ENCODE measurements around the gene NHLH1. TPM values are rescaled to one million over a fixed set of nuclear protein-coding genes. Genes with fewer than 3 reads are reported as not detected.

The NHLH1 gene
- total RNA-seq, 1 donor from 2014 or later = not detected

DNA sequence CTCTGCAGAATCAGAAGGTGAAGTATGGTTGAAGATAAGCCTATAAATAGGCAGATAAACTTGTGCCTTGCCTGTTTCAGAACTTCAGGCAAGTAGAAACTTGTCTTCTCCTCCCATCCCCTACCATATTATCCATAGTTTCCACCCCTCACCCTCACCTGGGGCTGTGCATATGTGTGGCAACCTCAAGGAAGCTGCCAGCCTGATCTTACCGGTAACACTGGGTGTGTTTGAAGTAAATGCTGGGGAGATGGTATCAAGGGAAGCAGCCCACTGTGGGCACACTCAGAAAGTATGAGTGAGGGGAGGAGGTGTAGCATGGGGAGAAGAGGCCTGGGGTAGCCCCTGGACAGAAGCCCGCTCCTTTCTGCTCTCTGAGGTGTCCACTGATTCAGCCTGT is 48.0 kb downstream of the NHLH1 start:
- intact Hi-C loops (cut with DNase I) = no loop called here

DNA sequence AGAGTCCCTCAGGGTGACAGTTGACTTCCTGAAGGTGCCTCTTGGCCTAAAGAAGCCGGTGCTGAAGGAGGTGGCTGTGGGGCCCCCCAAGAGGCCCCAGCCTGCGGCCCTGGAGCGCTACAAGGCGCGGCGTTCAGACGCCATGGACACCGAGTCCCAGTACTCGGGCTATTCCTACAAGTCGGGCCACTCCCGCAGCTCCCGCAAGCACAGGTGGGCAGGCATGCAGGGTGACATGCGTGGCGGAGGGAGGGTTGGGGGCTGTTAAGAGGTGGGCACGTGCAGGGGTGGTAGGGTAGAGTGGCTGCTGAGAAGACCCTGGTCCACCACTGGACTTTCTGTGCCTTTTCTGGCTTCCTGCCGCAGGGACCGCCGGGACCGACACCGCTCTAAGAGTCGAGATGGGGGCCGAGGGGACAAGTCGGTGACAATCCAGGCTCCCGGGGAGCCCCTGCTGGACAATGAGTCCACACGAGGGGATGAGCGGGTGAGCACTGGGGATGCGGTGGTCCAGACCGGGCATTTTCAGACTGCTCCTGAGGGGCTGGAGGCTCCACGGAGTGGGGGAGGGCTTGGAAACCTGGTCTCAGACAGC is 48.9 kb downstream of the NHLH1 start:
- Histone ChIP-seq H3K4me3 (no peak overlapping the region), H3K36me3 (peaks cover 0 to 16% of the 10 kb centered on the region in 2 donors), H3K9me3 (no peaks in the 10 kb centered on the region), H3K4me1 (peaks cover 9% of the 10 kb centered on the region), H3K27ac (no peak overlapping the region), H3K27me3 (no peaks in the 10 kb centered on the region)
- intact Hi-C loops (cut with DNase I) = no loop called here
- TF ChIP-seq, protein P1, sequence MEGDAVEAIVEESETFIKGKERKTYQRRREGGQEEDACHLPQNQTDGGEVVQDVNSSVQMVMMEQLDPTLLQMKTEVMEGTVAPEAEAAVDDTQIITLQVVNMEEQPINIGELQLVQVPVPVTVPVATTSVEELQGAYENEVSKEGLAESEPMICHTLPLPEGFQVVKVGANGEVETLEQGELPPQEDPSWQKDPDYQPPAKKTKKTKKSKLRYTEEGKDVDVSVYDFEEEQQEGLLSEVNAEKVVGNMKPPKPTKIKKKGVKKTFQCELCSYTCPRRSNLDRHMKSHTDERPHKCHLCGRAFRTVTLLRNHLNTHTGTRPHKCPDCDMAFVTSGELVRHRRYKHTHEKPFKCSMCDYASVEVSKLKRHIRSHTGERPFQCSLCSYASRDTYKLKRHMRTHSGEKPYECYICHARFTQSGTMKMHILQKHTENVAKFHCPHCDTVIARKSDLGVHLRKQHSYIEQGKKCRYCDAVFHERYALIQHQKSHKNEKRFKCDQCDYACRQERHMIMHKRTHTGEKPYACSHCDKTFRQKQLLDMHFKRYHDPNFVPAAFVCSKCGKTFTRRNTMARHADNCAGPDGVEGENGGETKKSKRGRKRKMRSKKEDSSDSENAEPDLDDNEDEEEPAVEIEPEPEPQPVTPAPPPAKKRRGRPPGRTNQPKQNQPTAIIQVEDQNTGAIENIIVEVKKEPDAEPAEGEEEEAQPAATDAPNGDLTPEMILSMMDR (IDR thresholded peaks at IDR 0.05) = no peak
- TF ChIP-seq POLR2A (IDR thresholded peaks at IDR 0.05) (no peak), POLR2AphosphoS5 (IDR thresholded peaks at IDR 0.05; ENCODE audit: insufficient read depth in 1 of 2, low read depth in 1 of 2) (no peak)
- no peak for DNase-seq (ENCODE audit: extremely low spot score in 2 of 2)

More for the DNA sequence above, 48.0 kb downstream of the NHLH1 start:
- Histone ChIP-seq H3K27ac (no peak overlapping the region), H3K27me3 (no peaks in the 10 kb centered on the region), H3K36me3 (peaks cover 0 to 8% of the 10 kb centered on the region in 2 donors), H3K9me3 (no peaks in the 10 kb centered on the region), H3K4me3 (no peak overlapping the region), H3K4me1 (peaks cover 18% of the 10 kb centered on the region)
- DNase-seq (ENCODE audit: extremely low spot score in 2 of 2) = no peak
- TF ChIP-seq POLR2AphosphoS5 (IDR thresholded peaks at IDR 0.05; ENCODE audit: insufficient read depth in 1 of 2, low read depth in 1 of 2) (peak in 1 of 2 donors; percentile 68), POLR2A (IDR thresholded peaks at IDR 0.05) (no peak)
- TF ChIP-seq, protein P1 (IDR thresholded peaks at IDR 0.05) = no peak

DNA sequence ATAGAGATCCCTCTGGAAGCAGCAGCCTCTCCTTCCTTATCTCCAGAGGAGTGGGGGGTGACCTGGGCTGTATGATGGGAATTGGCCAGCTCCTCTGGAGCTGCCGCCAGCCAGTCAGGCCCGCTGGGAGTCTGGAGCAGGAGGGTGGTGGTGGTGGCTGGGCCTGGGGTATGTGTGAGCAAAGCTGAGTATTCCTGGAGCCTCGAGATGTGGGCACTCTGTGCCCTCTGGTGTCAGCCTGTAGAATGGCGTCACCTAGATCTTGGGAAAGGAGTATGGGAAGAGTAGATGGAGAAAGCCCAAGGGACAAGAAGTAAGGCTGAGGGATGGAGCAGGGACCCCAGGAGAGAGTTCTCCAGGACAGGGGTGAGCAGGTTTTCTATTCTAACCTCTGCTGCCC is 49.5 kb downstream of the NHLH1 start:
- no peak for TF ChIP-seq POLR2A (IDR thresholded peaks at IDR 0.05)
- TF ChIP-seq, protein P1 (IDR thresholded peaks at IDR 0.05) = no peak
- TF ChIP-seq POLR2AphosphoS5 (IDR thresholded peaks at IDR 0.05; ENCODE audit: insufficient read depth in 1 of 2, low read depth in 1 of 2) = no peak
- no peaks in the 10 kb centered on the region for H3K9me3 ChIP-seq
- peaks cover 0 to 16% of the 10 kb centered on the region in 2 donors for H3K36me3 ChIP-seq
- H3K4me1 ChIP-seq = peaks cover 3% of the 10 kb centered on the region
- H3K27ac ChIP-seq = no peak overlapping the region
- intact Hi-C loops (cut with DNase I) = no loop called here
- no peaks in the 10 kb centered on the region for H3K27me3 ChIP-seq
- H3K4me3 ChIP-seq = no peak overlapping the region
- no peak for DNase-seq (ENCODE audit: extremely low spot score in 2 of 2)

DNA sequence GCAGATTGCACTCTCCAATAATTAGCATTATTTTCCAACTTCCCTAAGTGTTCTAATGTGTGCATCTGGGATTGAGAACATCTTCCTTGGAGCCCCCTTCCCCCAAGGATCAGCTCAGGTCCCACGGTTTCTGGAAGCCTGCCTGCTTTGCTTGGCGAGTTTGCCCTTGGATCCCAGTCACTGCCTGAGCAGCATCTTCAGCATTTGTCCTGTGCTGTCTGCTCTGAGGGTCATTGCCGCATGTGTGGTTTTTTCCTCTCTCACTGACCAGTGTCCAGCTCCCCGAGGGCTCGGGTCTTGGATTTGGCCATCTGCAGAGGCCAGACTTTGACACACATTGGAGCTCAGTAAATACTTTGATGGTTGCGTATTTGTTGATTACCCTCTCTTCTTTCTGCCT is 51.6 kb downstream of the NHLH1 start:
- intact Hi-C loops (cut with DNase I) = no loop called here
- no peaks in the 10 kb centered on the region for H3K27me3 ChIP-seq
- no peaks in the 10 kb centered on the region for H3K4me1 ChIP-seq
- no peak overlapping the region for H3K27ac ChIP-seq
- H3K9me3 ChIP-seq = no peaks in the 10 kb centered on the region
- TF ChIP-seq, protein P1 (IDR thresholded peaks at IDR 0.05) = no peak
- TF ChIP-seq POLR2AphosphoS5 (IDR thresholded peaks at IDR 0.05; ENCODE audit: insufficient read depth in 1 of 2, low read depth in 1 of 2) (no peak), POLR2A (IDR thresholded peaks at IDR 0.05) (no peak)
- peaks cover 0 to 16% of the 10 kb centered on the region in 2 donors for H3K36me3 ChIP-seq
- no peak overlapping the region for H3K4me3 ChIP-seq
- no peak for DNase-seq (ENCODE audit: extremely low spot score in 2 of 2)

DNA sequence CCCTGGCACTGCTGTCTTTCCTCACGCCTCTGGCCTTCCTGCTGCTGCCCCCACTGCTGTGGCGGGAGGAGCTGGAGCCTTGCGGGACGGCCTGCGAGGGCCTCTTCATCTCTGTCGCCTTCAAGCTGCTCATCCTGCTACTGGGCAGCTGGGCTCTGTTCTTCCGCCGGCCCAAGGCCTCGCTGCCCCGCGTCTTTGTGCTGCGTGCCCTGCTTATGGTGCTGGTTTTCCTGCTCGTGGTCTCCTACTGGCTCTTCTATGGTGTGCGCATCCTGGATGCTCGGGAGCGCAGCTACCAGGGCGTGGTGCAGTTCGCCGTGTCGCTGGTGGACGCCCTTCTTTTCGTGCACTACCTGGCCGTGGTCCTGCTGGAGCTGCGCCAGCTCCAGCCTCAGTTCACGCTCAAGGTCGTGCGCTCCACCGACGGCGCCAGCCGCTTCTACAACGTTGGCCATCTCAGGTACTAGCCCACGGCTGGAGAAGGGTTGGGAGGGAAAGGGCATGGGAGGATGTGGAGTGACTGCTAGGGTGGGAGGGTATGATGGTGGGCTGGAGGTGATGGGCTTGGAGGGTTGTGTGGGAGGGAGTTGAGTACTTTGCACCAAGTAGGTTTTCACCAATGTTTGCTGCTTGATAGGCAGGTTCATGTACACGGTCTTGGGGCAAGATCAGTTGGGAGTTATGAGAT is 52.4 kb downstream of the NHLH1 start:
- TF ChIP-seq POLR2A (IDR thresholded peaks at IDR 0.05) = no peak
- TF ChIP-seq, protein P1 (IDR thresholded peaks at IDR 0.05) = no peak
- TF ChIP-seq POLR2AphosphoS5 (IDR thresholded peaks at IDR 0.05; ENCODE audit: insufficient read depth in 1 of 2, low read depth in 1 of 2) = no peak
- Histone ChIP-seq H3K4me3 (no peak overlapping the region), H3K27me3 (no peaks in the 10 kb centered on the region), H3K4me1 (no peaks in the 10 kb centered on the region), H3K9me3 (no peaks in the 10 kb centered on the region), H3K36me3 (peaks cover 0 to 23% of the 10 kb centered on the region in 2 donors), H3K27ac (no peak overlapping the region)
- intact Hi-C loops (cut with DNase I) = no loop called here
- DNase-seq (ENCODE audit: extremely low spot score in 2 of 2) = peak in 1 of 2 donors; percentile 49
